WTC11 (cell line): ENCODE measurements around the gene NTSR1. TPM values are rescaled to one million over a fixed set of nuclear protein-coding genes. Genes with fewer than 3 reads are reported as not detected.

ENCODE experiments used
- ATAC-seq: fragments of 200-7000 bp; cut with Tn5 transposase; 2 replicates; pipeline ENCODE4 v1.10.0; 2021; ENCODE audit warnings: mild to moderate bottlenecking, moderate library complexity
- CTCF ChIA-PET: fragments of 300-600 bp; sonication (Branson Sonifier 250); formaldehyde crosslinking; loops from one replicate; lab custom pipeline; 2021; ENCODE audit warnings: antibody characterized with exemption; lab: Charles Lee
- POLR2A ChIA-PET: fragments of 350-600 bp; sonication (Branson Sonifier 250); formaldehyde crosslinking; loops from one replicate; lab custom pipeline; 2021; ENCODE audit warnings: antibody characterized with exemption; lab: Charles Lee
- DNase-seq: peaks from one replicate; pipeline ENCODE4 v3.0.0; 2021; ENCODE audit warnings: low spot score
- H3K27ac Mint-ChIP-seq: 2 replicates; pipeline ENCODE4 v1.8.0; 2021; ENCODE audit warnings: mixed read lengths
- H3K27me3 Mint-ChIP-seq: 2 replicates; pipeline ENCODE4 v1.8.0; 2021; ENCODE audit warnings: low read depth, mild to moderate bottlenecking, moderate library complexity, mixed read lengths
- H3K36me3 Mint-ChIP-seq: 2 replicates; pipeline ENCODE4 v1.8.0; 2021; ENCODE audit warnings: mixed read lengths
- H3K4me1 Mint-ChIP-seq: 2 replicates; pipeline ENCODE4 v1.8.0; 2022; ENCODE audit warnings: mixed read lengths
- H3K4me3 Mint-ChIP-seq: 2 replicates; pipeline ENCODE4 v1.8.0; 2021; ENCODE audit warnings: mild to moderate bottlenecking, moderate library complexity, mixed read lengths
- H3K9me3 Mint-ChIP-seq: 2 replicates; pipeline ENCODE4 v1.8.0; 2021; ENCODE audit warnings: mixed read lengths
- ESRRA ChIP-seq: sonication (generic); formaldehyde crosslinking; IDR thresholded peaks from 2 replicates; pipeline ENCODE4 v1.8.1; 2022; ENCODE audit warnings: mild to moderate bottlenecking, missing genetic modification reagents, borderline replicate concordance
- FOXP1 ChIP-seq: sonication (generic); formaldehyde crosslinking; IDR thresholded peaks from 2 replicates; pipeline ENCODE4 v1.8.0; 2022; ENCODE audit warnings: missing genetic modification reagents, mild to moderate bottlenecking, moderate library complexity, borderline replicate concordance
- GABPB1 ChIP-seq: sonication (generic); formaldehyde crosslinking; IDR thresholded peaks from 2 replicates; pipeline ENCODE4 v1.8.1; 2023; ENCODE audit warnings: mild to moderate bottlenecking, missing genetic modification reagents
- GRHL2 ChIP-seq: fragments of 250-450 bp; sonication (Bioruptor Pico); IDR thresholded peaks from 2 replicates; pipeline ENCODE4 v1.8.0; 2022; ENCODE audit warnings: mild to moderate bottlenecking, moderate library complexity; ENCODE audit not compliant: insufficient replicate concordance, severe bottlenecking
- IRF2 ChIP-seq: sonication (generic); formaldehyde crosslinking; IDR thresholded peaks from 2 replicates; pipeline ENCODE4 v1.8.0; 2022; ENCODE audit warnings: low read depth, missing genetic modification reagents, borderline replicate concordance
- OVOL2 ChIP-seq: fragments of 250-450 bp; sonication (Bioruptor Pico); IDR thresholded peaks from 2 replicates; pipeline ENCODE4 v1.9.0; 2021; ENCODE audit warnings: mild to moderate bottlenecking, borderline replicate concordance
- SMAD3 ChIP-seq: sonication (generic); formaldehyde crosslinking; IDR thresholded peaks from 2 replicates; pipeline ENCODE4 v1.8.0; 2022; ENCODE audit warnings: missing genetic modification reagents, mild to moderate bottlenecking, borderline replicate concordance
- SP1 ChIP-seq: sonication (generic); formaldehyde crosslinking; conservative IDR thresholded peaks from 2 replicates; pipeline ENCODE4 v1.8.1; 2022; ENCODE audit warnings: missing genetic modification reagents
- total RNA-seq: library from RNA; stranded (reverse); gene quantifications from 3 replicates; pipeline ENCODE4 v1.2.3, GENCODE V29; 2021
- TF ChIP-seq, protein P1 (sequence below): sonication (generic); formaldehyde crosslinking; IDR thresholded peaks from 2 replicates; pipeline ENCODE4 v1.8.1; 2023; ENCODE audit warnings: mild to moderate bottlenecking, moderate library complexity, missing genetic modification reagents
- TF ChIP-seq, protein P2 (sequence below): fragments of 250-450 bp; sonication (Bioruptor Pico); IDR thresholded peaks from 2 replicates; pipeline ENCODE4 v1.9.0; 2021; ENCODE audit warnings: mild to moderate bottlenecking
- TF ChIP-seq, protein P3 (sequence below): fragments of 250-450 bp; sonication (Bioruptor Pico); IDR thresholded peaks from 2 replicates; pipeline ENCODE4 v1.8.0; 2021; ENCODE audit warnings: mild to moderate bottlenecking
- TF ChIP-seq, protein P4 (sequence below): sonication (generic); formaldehyde crosslinking; IDR thresholded peaks from 2 replicates; pipeline ENCODE4 v1.8.1; 2023; ENCODE audit warnings: mild to moderate bottlenecking, missing genetic modification reagents, moderate library complexity
- TF ChIP-seq, protein P5 (sequence below): sonication (generic); formaldehyde crosslinking; IDR thresholded peaks from 2 replicates; pipeline ENCODE4 v1.8.1; 2023; ENCODE audit warnings: mild to moderate bottlenecking, missing genetic modification reagents, moderate library complexity
- TF ChIP-seq, protein P6 (sequence below): fragments of 250-450 bp; sonication (Bioruptor Pico); IDR thresholded peaks from 2 replicates; pipeline ENCODE4 v1.9.0; 2021; ENCODE audit warnings: mild to moderate bottlenecking, borderline replicate concordance
- TF ChIP-seq, protein P7 (sequence below): fragments of 250-450 bp; sonication (Bioruptor Pico); conservative IDR thresholded peaks from 2 replicates; pipeline ENCODE4 v1.9.0; 2021; ENCODE audit warnings: mild to moderate bottlenecking

The NTSR1 gene
- total RNA-seq, 1 experiment from 2014 or later = 0.63 TPM

DNA sequence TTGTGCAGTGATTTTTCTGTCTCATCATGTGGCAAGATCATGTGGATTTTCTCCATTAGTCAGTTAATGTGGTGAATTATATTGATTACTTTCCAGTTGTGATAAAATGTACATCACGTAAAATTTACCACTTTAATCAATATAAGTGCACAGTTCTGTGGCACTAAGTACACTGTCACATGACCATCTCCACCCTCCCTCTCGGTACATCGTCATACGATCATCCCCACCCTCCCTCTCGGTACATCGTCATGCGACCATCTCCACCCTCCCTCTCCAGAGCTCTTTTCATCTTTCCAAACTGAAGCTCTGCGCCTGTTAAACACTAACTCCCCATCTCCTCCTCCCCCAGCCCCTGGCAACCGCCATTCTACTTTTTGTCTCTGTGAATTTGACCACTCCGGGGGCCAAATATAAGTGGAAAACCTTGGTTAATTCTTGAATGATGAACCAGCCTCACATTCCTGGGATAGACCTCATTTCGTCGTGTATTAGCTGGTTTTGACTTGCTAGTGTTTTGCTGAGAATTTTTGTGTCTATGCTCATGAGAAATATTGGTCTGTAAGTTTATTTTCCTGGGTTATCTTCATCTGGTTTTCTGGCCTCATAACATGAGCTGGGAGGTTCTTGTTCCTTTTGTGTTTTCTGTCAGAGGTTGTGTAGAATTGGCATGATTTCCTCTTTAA lies 10.8 kb downstream of the NTSR1 start:
- H3K27me3 Mint-ChIP-seq = peaks cover 12% of the 10 kb centered on the region
- ChIA-PET CTCF (interaction anchor here (1.4 to 2.4 kb wide), 2 partner anchors 11 to 72 kb away, joined by 4 to 16 read pairs; partner anchors contain the start of gene NTSR1), POLR2A (interaction anchor here (1.1 kb wide), 1 partner anchor 103 kb away, joined by 3 read pairs; no protein-coding TSS in a partner anchor)
- no peak for DNase-seq
- no peak overlapping the region for H3K27ac Mint-ChIP-seq
- H3K4me1 Mint-ChIP-seq = no peaks in the 10 kb centered on the region
- H3K36me3 Mint-ChIP-seq = peaks cover 12% of the 10 kb centered on the region
- ATAC-seq = no peak
- TF ChIP-seq, protein P1, sequence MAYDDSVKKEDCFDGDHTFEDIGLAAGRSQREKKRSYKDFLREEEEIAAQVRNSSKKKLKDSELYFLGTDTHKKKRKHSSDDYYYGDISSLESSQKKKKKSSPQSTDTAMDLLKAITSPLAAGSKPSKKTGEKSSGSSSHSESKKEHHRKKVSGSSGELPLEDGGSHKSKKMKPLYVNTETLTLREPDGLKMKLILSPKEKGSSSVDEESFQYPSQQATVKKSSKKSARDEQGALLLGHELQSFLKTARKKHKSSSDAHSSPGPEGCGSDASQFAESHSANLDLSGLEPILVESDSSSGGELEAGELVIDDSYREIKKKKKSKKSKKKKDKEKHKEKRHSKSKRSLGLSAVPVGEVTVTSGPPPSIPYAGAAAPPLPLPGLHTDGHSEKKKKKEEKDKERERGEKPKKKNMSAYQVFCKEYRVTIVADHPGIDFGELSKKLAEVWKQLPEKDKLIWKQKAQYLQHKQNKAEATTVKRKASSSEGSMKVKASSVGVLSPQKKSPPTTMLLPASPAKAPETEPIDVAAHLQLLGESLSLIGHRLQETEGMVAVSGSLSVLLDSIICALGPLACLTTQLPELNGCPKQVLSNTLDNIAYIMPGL = no peak
- TF ChIP-seq, protein P2, sequence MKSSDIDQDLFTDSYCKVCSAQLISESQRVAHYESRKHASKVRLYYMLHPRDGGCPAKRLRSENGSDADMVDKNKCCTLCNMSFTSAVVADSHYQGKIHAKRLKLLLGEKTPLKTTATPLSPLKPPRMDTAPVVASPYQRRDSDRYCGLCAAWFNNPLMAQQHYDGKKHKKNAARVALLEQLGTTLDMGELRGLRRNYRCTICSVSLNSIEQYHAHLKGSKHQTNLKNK (CRISPR knock-in tag) = no peak
- TF ChIP-seq, protein P3, sequence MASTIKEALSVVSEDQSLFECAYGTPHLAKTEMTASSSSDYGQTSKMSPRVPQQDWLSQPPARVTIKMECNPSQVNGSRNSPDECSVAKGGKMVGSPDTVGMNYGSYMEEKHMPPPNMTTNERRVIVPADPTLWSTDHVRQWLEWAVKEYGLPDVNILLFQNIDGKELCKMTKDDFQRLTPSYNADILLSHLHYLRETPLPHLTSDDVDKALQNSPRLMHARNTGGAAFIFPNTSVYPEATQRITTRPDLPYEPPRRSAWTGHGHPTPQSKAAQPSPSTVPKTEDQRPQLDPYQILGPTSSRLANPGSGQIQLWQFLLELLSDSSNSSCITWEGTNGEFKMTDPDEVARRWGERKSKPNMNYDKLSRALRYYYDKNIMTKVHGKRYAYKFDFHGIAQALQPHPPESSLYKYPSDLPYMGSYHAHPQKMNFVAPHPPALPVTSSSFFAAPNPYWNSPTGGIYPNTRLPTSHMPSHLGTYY (CRISPR knock-in tag) = no peak
- TF ChIP-seq, protein P4, sequence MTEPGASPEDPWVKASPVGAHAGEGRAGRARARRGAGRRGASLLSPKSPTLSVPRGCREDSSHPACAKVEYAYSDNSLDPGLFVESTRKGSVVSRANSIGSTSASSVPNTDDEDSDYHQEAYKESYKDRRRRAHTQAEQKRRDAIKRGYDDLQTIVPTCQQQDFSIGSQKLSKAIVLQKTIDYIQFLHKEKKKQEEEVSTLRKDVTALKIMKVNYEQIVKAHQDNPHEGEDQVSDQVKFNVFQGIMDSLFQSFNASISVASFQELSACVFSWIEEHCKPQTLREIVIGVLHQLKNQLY (CRISPR knock-in tag) = no peak
- no peak for TF ChIP-seq IRF2 (CRISPR knock-in tag)
- TF ChIP-seq, protein P5, sequence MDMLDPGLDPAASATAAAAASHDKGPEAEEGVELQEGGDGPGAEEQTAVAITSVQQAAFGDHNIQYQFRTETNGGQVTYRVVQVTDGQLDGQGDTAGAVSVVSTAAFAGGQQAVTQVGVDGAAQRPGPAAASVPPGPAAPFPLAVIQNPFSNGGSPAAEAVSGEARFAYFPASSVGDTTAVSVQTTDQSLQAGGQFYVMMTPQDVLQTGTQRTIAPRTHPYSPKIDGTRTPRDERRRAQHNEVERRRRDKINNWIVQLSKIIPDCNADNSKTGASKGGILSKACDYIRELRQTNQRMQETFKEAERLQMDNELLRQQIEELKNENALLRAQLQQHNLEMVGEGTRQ (CRISPR knock-in tag) = no peak
- TF ChIP-seq FOXP1 (CRISPR knock-in tag) = no peak
- no peak for TF ChIP-seq OVOL2 (CRISPR knock-in tag)
- no peak for TF ChIP-seq SMAD3 (CRISPR knock-in tag)
- TF ChIP-seq, protein P6, sequence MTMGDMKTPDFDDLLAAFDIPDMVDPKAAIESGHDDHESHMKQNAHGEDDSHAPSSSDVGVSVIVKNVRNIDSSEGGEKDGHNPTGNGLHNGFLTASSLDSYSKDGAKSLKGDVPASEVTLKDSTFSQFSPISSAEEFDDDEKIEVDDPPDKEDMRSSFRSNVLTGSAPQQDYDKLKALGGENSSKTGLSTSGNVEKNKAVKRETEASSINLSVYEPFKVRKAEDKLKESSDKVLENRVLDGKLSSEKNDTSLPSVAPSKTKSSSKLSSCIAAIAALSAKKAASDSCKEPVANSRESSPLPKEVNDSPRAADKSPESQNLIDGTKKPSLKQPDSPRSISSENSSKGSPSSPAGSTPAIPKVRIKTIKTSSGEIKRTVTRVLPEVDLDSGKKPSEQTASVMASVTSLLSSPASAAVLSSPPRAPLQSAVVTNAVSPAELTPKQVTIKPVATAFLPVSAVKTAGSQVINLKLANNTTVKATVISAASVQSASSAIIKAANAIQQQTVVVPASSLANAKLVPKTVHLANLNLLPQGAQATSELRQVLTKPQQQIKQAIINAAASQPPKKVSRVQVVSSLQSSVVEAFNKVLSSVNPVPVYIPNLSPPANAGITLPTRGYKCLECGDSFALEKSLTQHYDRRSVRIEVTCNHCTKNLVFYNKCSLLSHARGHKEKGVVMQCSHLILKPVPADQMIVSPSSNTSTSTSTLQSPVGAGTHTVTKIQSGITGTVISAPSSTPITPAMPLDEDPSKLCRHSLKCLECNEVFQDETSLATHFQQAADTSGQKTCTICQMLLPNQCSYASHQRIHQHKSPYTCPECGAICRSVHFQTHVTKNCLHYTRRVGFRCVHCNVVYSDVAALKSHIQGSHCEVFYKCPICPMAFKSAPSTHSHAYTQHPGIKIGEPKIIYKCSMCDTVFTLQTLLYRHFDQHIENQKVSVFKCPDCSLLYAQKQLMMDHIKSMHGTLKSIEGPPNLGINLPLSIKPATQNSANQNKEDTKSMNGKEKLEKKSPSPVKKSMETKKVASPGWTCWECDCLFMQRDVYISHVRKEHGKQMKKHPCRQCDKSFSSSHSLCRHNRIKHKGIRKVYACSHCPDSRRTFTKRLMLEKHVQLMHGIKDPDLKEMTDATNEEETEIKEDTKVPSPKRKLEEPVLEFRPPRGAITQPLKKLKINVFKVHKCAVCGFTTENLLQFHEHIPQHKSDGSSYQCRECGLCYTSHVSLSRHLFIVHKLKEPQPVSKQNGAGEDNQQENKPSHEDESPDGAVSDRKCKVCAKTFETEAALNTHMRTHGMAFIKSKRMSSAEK (CRISPR knock-in tag) = no peak
- no peak for TF ChIP-seq GABPB1 (CRISPR knock-in tag)
- TF ChIP-seq, protein P7, sequence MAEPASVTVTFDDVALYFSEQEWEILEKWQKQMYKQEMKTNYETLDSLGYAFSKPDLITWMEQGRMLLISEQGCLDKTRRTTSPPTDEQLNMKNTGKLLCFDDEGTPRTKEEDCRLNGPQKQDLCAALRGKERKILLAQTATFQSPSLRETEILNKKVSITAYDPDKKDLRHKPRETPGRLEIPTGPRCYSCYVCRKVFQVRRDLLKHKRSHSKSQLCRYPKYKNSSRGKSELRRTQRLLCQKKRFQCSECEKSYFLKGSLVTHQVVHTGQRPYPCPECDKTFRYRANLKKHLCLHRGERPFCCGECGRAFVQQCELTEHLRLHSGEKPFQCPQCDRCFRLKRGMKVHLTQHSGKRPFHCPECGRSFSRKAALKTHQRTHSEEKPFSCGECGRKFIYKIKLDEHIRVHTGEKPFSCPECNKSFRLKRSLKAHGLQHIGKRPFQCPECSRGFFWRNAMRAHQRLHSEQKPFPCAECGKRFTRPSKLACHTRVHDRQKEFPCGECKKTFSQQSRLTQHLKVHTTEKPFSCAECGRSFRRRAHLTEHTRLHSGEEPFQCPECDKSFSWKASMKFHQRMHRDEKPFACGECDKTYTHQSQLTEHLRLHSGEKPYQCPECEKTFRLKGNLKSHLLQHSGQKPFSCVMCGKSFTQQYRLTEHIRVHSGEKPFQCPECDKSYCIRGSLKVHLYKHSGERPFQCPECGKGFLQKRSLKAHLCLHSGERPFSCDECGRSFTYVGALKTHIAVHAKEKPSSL (CRISPR knock-in tag) = no peak
- no peak for TF ChIP-seq SP1 (CRISPR knock-in tag)
- no peak for TF ChIP-seq GRHL2
- TF ChIP-seq ESRRA (CRISPR knock-in tag) = no peak
- no peak overlapping the region for H3K4me3 Mint-ChIP-seq
- H3K9me3 Mint-ChIP-seq = peaks cover 28% of the 10 kb centered on the region
